ENCODE measurements around the gene CAV3.
"Not testable (repeated sequence)": the region's sequence is repeated elsewhere in the genome, so short reads cannot be mapped to it uniquely, and the experiment has no call there.

Gene CAV3

GRCh38 chr3:8709801-8710507, 23.6 kb upstream of the CAV3 start:
- in situ Hi-C loops (cut with HindIII; ENCODE audit: low pct_ligation_motif_present, low sequenced_read_pairs): no loop called here
- DNase-seq: no peak
- H3K36me3 ChIP-seq (replicated peaks): no peaks in the 10 kb centered on the region
- no peak overlapping the region for H3K27ac ChIP-seq
- H3K27me3 ChIP-seq (replicated peaks): no peaks in the 10 kb centered on the region
- TF ChIP-seq CTCF (IDR thresholded peaks at IDR 0.05; ENCODE audit: low read depth, low read length, missing control alignments): no peak
- H3K4me3 ChIP-seq (ENCODE audit: low read depth, low read length): no peak overlapping the region

- Histone ChIP-seq H3K36me3 (replicated peaks) (no peaks in the 10 kb centered on the region), H3K27ac (no peak overlapping the region), H3K4me3 (ENCODE audit: low read depth, low read length) (no peak overlapping the region), H3K27me3 (replicated peaks) (no peaks in the 10 kb centered on the region)
- no peak for TF ChIP-seq CTCF (IDR thresholded peaks at IDR 0.05; ENCODE audit: low read depth, low read length, missing control alignments)
- DNase-seq: no peak
- in situ Hi-C loops (cut with HindIII; ENCODE audit: low pct_ligation_motif_present, low sequenced_read_pairs): no loop called here
Measured at GRCh38 chr3:8712045-8712907, 21.3 kb upstream of the CAV3 start.

DNA sequence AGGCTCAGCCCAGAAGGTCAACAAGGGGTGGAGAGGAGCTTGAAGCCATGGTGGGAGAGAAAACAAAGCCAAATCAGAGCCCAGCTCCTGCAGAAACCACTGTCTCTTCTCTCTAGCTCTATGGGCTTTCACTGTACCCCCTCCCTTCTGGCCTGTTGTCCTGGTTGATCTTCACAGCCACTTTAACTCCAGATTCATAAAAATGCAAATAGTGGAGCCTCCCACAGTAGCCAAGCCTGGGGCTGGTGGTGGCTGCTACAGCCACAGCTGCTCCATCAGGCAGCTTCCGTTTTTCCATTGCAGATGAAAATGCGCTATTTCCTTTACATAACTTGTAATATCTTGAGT, 20.7 kb upstream of the CAV3 start:
- Histone ChIP-seq H3K27me3 (replicated peaks) (no peaks in the 10 kb centered on the region), H3K4me3 (ENCODE audit: low read depth, low read length) (no peak overlapping the region), H3K27ac (no peak overlapping the region), H3K36me3 (replicated peaks) (no peaks in the 10 kb centered on the region)
- DNase-seq: no peak
- in situ Hi-C loops (cut with HindIII; ENCODE audit: low pct_ligation_motif_present, low sequenced_read_pairs): no loop called here
- no peak for TF ChIP-seq CTCF (IDR thresholded peaks at IDR 0.05; ENCODE audit: low read depth, low read length, missing control alignments)

GRCh38 chr3:8713901-8714759, 19.5 kb upstream of the CAV3 start:
- in situ Hi-C loops (cut with HindIII; ENCODE audit: low pct_ligation_motif_present, low sequenced_read_pairs): no loop called here
- TF ChIP-seq CTCF (IDR thresholded peaks at IDR 0.05; ENCODE audit: low read depth, low read length, missing control alignments): peak; percentile 66
- H3K36me3 ChIP-seq (replicated peaks): no peaks in the 10 kb centered on the region
- no peak overlapping the region for H3K4me3 ChIP-seq (ENCODE audit: low read depth, low read length)
- H3K27me3 ChIP-seq (replicated peaks): no peaks in the 10 kb centered on the region
- no peak for DNase-seq
- no peak overlapping the region for H3K27ac ChIP-seq

DNA sequence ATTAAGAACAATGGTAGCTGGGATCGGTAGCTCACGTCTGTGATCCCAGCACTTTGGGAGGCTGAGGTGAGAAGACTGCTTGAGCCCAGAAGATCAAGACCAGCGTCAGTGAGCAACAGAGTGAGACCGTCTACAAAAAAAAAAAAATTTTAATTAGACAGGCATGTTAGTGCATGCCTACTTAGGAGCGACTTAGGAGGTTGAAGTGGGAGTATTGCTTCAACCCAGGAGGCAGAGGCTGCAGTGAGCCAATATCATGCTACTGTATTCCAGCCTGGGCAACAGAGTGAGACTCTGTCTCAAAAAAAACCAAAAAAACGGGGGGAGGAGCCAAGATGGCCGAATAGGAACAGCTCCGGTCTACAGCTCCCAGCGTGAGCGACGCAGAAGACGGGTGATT, 17.8 kb upstream of the CAV3 start:
- H3K36me3 ChIP-seq (replicated peaks); in situ Hi-C loops (cut with HindIII; ENCODE audit: low pct_ligation_motif_present, low sequenced_read_pairs); H3K27ac ChIP-seq; DNase-seq; H3K4me3 ChIP-seq (ENCODE audit: low read depth, low read length); H3K27me3 ChIP-seq (replicated peaks): not testable (repeated sequence)

DNA sequence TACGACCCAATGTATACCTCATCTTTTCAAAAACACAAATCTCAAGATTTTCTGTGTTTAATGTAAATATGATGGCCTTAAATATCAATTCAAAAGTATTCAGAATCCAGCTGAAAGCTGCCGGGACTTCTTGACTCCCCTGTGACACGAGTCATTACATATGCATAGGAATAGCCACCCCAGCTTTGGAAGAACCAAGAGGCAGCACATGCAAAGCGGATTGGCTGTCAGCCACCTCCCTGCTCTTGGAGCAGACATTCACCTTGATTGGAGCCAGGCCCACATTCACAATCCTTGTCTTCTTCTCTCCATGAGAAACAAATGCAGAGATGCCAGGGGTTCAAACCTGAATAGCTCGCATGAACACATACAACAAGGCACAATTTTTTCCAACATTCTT, 10.8 kb upstream of the CAV3 start:
- no peaks in the 10 kb centered on the region for H3K36me3 ChIP-seq (replicated peaks)
- in situ Hi-C loops (cut with HindIII; ENCODE audit: low pct_ligation_motif_present, low sequenced_read_pairs): no loop called here
- DNase-seq: no peak
- H3K27me3 ChIP-seq (replicated peaks): no peaks in the 10 kb centered on the region
- H3K27ac ChIP-seq: no peak overlapping the region
- no peak for TF ChIP-seq CTCF (IDR thresholded peaks at IDR 0.05; ENCODE audit: low read depth, low read length, missing control alignments)
- H3K4me3 ChIP-seq (ENCODE audit: low read depth, low read length): no peak overlapping the region
